Stimulated activated CD4-positive, alpha-beta T cell treated with anti-CD3 and anti-CD28 coated beads, Interleukin-15, amount 100 ng/mL, for 1 hour (primary cell): ENCODE results near the gene BARHL2.

Source experiments
- DNase-seq, 2 donors: peaks; one replicate each; pipeline ENCODE4 v3.0.0-alpha.2; 2020; ENCODE audit warnings: low read depth in 1 of 2, low spot score in 1 of 2

Gene BARHL2

GRCh38 chr1:90716552-90717355 is at the start of gene BARHL2:
TSS of gene BARHL2 (minus strand) at chr1:90717302. CDS start at chr1:90717195, 107 bp downstream.
- no peak for DNase-seq

DNA sequence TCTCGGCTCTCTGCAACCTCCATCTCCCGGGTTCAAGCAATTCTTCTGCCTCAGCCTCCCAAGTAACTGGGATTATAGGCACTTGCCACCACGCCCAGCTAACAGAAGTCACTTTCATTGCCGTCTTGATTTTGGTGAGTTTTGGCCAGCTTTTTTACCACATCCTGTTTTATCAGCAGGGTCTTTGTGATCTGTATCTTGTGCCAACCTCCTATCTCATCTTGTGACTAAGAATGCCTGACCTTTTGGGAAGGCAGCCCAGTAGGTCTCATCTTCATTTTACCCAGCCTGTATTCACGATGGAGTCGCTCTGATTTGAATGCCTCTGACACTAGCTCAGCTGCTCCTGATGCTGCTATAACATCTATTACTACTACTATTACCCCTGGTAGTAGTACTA is 46.8 kb upstream of the BARHL2 start:
- no peak for DNase-seq

DNA sequence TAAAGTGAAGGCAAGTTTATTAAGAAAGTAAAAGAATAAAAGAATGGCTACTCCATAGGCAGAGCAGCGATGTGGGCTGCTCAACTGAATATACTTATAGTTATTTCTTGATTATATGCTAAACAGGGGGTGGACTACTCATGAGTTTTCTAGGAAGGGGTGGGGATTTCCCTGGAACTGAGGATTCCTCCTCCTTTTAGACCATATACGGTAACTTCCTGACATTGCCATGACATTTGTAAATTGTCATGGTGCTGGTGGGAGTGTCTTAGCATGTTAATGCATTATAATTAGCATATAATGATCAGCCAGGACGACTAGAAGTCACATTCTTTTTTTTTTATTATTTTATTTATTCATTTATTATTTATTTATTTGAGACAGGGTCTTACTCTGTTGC is 46.4 kb upstream of the BARHL2 start:
- DNase-seq, result no peak

- no peak for DNase-seq
These were observed 44.9 kb upstream of the BARHL2 start for GRCh38 chr1:90761781-90762589.

DNA sequence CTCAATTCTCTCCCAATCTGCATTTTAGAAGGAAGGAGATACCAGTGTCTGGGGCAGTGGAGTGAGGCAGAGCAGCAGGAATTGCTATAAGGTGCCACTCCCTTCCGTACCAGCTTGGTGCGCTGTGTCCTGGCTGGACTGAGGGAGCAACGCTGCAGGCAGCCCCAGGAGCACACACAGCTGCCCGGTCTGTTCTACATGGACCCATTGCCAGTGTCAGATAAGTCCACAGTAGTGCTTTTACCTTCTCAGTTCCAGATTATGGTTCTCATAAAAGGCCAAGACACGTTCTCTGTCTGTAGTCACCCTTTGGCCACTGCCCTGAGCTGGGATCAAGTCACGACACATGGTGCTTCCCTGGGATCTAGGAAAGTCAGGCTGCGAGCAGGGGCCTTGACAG is 44.1 kb upstream of the BARHL2 start:
- no peak for DNase-seq

DNA sequence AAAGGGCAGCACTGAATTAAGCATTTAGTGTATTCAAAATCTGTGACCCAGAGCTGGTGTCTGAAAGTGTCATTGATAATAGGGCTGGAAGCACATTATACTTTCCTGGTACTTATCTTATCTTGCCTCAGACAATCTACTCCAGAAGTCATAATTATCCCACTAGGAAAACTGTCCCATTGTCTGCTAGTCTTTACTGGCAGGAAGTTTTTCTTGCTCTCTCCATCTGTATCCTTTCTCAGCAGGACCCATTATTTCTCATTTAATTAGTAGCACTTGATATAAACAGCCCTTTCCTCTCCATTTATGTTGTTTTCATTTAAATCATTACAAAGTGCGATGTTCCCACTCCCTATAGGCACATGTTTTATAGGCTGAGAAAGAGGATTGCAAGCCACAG is 36.5 kb upstream of the BARHL2 start:
- DNase-seq, result no peak

- no peak for DNase-seq
These were observed 31.6 kb upstream of the BARHL2 start for GRCh38 chr1:90748668-90749067.

GRCh38 chr1:90746857-90747256 is 29.8 kb upstream of the BARHL2 start:
- DNase-seq, result no peak

- no peak for DNase-seq
These were observed 28.9 kb upstream of the BARHL2 start for GRCh38 chr1:90745972-90746371.

DNA sequence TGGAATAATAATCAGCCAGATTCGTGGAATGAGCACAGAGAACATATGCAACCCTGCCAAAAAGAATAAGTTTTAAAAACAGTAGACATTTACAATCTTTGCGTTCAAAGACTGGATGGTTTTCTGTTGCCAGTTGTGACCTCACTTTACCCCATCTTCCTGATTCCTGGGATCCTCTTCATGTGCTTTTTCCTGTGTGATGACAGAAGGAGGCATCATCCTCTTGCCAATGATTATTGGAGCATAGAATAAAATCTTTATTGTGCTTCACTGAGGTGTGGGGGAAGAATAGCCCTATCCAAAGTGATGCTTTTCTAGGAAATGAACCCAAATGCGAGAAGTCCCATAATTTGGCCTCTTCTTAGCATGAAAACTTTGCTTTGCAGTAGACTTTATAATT is 15.0 kb upstream of the BARHL2 start:
- DNase-seq, result no peak

GRCh38 chr1:90731382-90732050 is 14.4 kb upstream of the BARHL2 start:
- no peak for DNase-seq

DNA sequence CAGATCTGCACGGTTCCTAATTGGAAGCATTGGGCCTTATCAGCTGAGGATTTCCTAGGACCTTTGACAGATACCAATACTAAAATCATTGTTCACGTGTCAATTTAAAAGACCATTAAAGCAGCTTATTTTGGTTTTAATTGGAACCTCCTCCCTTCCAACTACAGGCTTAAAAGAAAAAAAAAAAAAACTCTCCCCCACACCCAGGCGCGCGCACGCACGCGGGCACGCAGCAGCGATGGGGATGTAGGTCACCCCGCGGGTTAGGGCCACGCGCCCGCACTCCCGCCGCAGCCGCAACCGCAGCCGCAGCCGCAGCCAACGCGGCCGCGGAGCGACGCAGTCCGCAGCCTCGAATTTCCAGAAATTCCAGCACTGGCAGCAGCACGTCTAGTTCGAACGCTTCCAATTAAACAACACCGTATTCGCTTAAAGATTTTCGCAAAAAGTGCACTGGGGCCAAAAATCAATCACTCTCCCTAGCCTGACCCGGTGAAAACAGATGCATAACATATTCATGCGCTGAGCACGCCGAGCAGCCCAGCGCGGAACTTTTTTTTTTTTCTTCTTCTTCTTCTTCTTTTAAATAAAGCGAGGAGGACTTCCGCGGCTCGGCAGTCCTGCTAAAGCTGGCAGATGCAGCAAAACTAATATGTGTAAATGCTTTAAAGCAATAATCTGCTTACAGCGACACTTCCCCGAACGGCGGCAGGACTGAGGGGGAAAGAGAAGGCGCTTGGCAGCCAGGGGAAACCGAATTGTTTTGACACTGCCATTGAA is 13.3 kb upstream of the BARHL2 start:
- DNase-seq, result no peak

GRCh38 chr1:90729504-90730242 is 12.6 kb upstream of the BARHL2 start:
- DNase-seq, result no peak

DNA sequence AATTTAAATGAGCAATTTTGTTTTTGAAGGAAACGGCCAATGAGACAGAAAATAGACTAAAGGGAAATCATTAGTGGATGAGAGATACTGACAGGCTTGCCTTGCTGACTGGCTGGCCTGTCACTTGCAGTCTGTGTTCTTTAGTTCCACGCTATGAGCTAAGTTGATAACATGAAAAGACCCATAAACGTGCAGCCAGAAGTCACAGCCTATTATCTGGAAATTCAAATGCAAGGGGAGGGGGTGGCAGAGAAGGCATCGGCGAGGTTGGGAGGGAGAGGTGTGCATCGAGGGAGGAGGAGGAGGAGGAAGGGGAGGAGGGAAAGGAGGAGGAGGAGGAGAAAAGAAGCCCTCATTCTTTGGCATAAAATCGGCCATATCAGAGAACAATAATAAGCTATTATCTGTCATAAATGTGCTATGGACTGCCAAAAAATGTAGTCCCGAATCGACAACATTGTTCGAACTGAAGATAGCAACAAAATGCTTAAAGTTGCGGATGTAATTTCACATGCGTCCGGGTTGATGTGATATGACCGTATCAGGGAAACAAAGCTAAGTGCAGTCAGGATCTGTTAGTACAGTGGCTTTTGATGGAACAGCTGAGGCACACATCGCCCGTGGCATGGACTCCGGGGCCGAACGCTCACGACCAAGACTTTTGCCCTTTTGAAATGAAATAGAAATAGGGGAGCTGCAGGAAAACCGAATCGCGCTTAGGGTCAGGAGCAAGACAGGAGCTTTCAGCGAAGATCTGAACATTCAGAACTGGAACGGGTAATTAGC is 11.6 kb upstream of the BARHL2 start:
- no peak for DNase-seq

- no peak for DNase-seq
These were observed 10.9 kb upstream of the BARHL2 start for GRCh38 chr1:90727917-90728501.

GRCh38 chr1:90726986-90727480 is 9.9 kb upstream of the BARHL2 start:
- no peak for DNase-seq

- no peak for DNase-seq
These were observed 9.4 kb upstream of the BARHL2 start for GRCh38 chr1:90726425-90726985.

DNA sequence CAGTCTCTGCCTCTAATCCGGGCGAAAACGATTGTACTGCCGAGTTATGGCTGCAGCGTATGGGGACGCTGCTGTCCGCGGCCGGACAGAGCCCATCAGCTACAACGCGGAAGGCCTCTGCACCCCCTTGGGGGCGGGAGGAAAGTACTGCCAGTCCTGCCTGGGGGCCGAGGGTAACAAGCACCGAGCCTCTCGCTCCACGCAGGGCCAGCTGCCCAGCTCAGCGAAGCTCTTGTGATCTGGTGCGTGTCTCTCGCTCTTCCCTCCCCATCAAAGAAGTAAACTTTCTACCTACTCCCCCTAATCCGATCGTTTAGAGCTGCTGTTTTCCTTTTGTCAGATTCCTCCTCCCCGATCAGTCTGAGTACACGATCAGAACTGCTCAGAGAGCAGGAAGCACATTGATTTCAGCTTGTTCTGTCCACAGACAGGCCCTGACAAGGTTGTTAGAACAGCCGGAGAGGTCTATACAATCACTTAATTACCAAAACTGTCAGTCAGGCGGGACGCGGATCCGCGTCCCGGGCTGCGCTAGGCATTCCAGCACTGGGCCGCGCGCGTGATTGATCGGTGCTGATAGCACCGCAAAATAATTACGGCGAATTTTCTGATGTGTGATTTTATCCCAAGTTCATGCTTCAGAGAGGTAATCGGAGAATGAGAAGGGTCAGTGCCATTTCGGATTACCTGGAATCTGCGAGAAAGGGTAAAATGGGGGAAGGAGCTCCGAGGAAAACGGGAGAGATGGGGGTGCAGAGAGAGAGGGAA is 8.7 kb upstream of the BARHL2 start:
- DNase-seq, result no peak
